Lower leg skin (tissue), 3 donors: ENCODE data around the gene ZDHHC5.

ENCODE experiments used
- CTCF ChIP-seq, 3 donors: fragments of 450-650 bp; IDR thresholded peaks; one replicate each; pipeline ENCODE4 v1.5.1; 2016; ENCODE audit warnings: antibody characterized with exemption in 3 of 3, mild to moderate bottlenecking in 3 of 3, moderate library complexity in 2 of 3
- POLR2A ChIP-seq, 2 donors: fragments of 450-650 bp; IDR thresholded peaks; one replicate each; pipeline ENCODE4 v1.6.1; 2016 to 2017; ENCODE audit warnings: antibody characterized with exemption in 2 of 2, mild to moderate bottlenecking in 1 of 2, moderate library complexity in 1 of 2

- TF ChIP-seq POLR2A (IDR thresholded peaks at IDR 0.05) (no peak), CTCF (IDR thresholded peaks at IDR 0.05) (no peak)
Observed at GRCh38 chr11:57640068-57640800, 27.7 kb upstream of the ZDHHC5 start.
